Aorta (tissue), 5 donors: Measurements from ENCODE around the gene ZBTB44. TPM values are rescaled to one million over a fixed set of nuclear protein-coding genes. Genes with fewer than 3 reads are reported as not detected.

Experiments used
- ATAC-seq: fragments of 200-7000 bp; cut with Tn5 transposase; one replicate; pipeline ENCODE4 v1.9.1; 2022; ENCODE audit warnings: moderate library complexity; ENCODE audit not compliant: low FRiP score
- DNase-seq, 2 donors: peaks; one replicate each; pipeline ENCODE4 v3.0.0-alpha.2; 2020
- H3K27ac ChIP-seq, 2 donors: one replicate each; pipeline ENCODE4 v1.5.1; 2013; ENCODE audit warnings: low read length in 2 of 2, mild to moderate bottlenecking in 2 of 2, moderate library complexity in 2 of 2, control low read depth in 1 of 2, inconsistent platforms in 1 of 2, low read depth in 1 of 2
- H3K27me3 ChIP-seq, 2 donors: one replicate each; pipeline ENCODE4 v1.6.1; 2013; ENCODE audit warnings: control low read depth in 1 of 2, low read length in 1 of 2, mild to moderate bottlenecking in 1 of 2, moderate library complexity in 1 of 2; ENCODE audit not compliant: insufficient read depth in 2 of 2, control insufficient read depth in 1 of 2
- H3K36me3 ChIP-seq, 2 donors: one replicate each; pipeline ENCODE4 v1.6.1; 2013; ENCODE audit warnings: control low read depth in 1 of 2, low read length in 1 of 2, mild to moderate bottlenecking in 1 of 2; ENCODE audit not compliant: insufficient read depth in 2 of 2, control insufficient read depth in 1 of 2
- H3K4me1 ChIP-seq, 2 donors: one replicate each; pipeline ENCODE4 v1.6.1; 2013; ENCODE audit warnings: low read length in 2 of 2, control low read depth in 1 of 2, mild to moderate bottlenecking in 1 of 2, moderate library complexity in 1 of 2; ENCODE audit not compliant: insufficient read depth in 2 of 2, control insufficient read depth in 1 of 2
- H3K4me3 ChIP-seq, 2 donors: one replicate each; pipeline ENCODE4 v1.5.1; 2013; ENCODE audit warnings: low read length in 2 of 2, control low read depth in 1 of 2, mild to moderate bottlenecking in 1 of 2
- H3K9me3 ChIP-seq: one replicate; pipeline ENCODE4 v1.6.1; 2013; ENCODE audit warnings: mild to moderate bottlenecking, low read length; ENCODE audit not compliant: control insufficient read depth
- WGBS, 2 donors: extraction: QIAGEN DNeasy Blood & Tissue Kit; methylation state at CpG; one replicate each; pipeline ENCODE4 v1.1.7; 2013; 5-methylcytosine and 5-hydroxymethylcytosine counted together
- intact Hi-C, 2 donors: fragments of 100-400 bp; cut with DNase I; formaldehyde crosslinking; loops; one replicate each; pipeline versions ENCODE4 v1.14.2 to v1.15.0; 2022
- polyA plus RNA-seq, 2 donors: library from polyadenylated mRNA; stranded (reverse); fragments of 200-250 nt; gene quantifications; one replicate each; pipeline ENCODE4 v1.2.3, GENCODE V29; 2013
- total RNA-seq, 2 donors: library from RNA; stranded (reverse); fragmentation: NEBNext Ultra II Directional; extraction: Animal tissue kit (Norgen Biotek cat#: 25700); gene quantifications; one replicate each; pipeline ENCODE4 v1.2.1, GENCODE V29; 2021
- donor health status: healthy with polysubstance abuse.
- donor health status: Bipolar disorder and iron deficiency.
- donor health status: DM: no; HTN: no; CAD: no.
- donor health status: DM: no; HTN: no; CAD: no.
- donor health status: DM: yes; HTN: yes; CAD: no.

The ZBTB44 gene
- total and polyA plus RNA-seq, 4 donors, result 8.3 to 50.2 (median 23.2) TPM

GRCh38 chr11:130213143-130213978, 101.4 kb downstream of the ZBTB44 start:
- no peak overlapping the region for H3K4me3 ChIP-seq
- WGBS, 2 donors, result 34 to 35% methylated on average over 28 of the region's 28 CpGs
- no peaks in the 10 kb centered on the region for H3K4me1 ChIP-seq
- no peak overlapping the region for H3K27ac ChIP-seq
- ATAC-seq (peak; percentile 77), DNase-seq (peak in 1 of 2 donors; percentile 91)
- no peaks in the 10 kb centered on the region for H3K27me3 ChIP-seq
- intact Hi-C loops, result loop anchor here (2.0 to 10.0 kb wide), 4 partner anchors 179 to 217 kb away; partner anchors contain the start of gene ADAMTS8 (in 1 of the 2)
- H3K36me3 ChIP-seq, result no peaks in the 10 kb centered on the region
- H3K9me3 ChIP-seq, result no peaks in the 10 kb centered on the region

- intact Hi-C loops, result loop anchor here (2.0 to 10.0 kb wide), 4 partner anchors 180 to 218 kb away; partner anchors contain the start of gene ADAMTS8 (in 1 of the 2)
- peak in 1 of 2 donors; percentile 28 for DNase-seq
- 45 to 50% methylated on average over 11 of the region's 11 CpGs for WGBS, 2 donors
Measured at GRCh38 chr11:130212431-130212961, 102.2 kb downstream of the ZBTB44 start.

GRCh38 chr11:130211781-130212401, 102.8 kb downstream of the ZBTB44 start:
- Histone ChIP-seq H3K27ac (no peak overlapping the region), H3K4me1 (no peaks in the 10 kb centered on the region), H3K27me3 (no peaks in the 10 kb centered on the region), H3K36me3 (no peaks in the 10 kb centered on the region), H3K4me3 (no peak overlapping the region), H3K9me3 (no peaks in the 10 kb centered on the region)
- intact Hi-C loops, result loop anchor here (2.0 to 10.0 kb wide), 4 partner anchors 180 to 219 kb away; partner anchors contain the start of gene ADAMTS8 (in 1 of the 2)
- DNase-seq (peak in 1 of 2 donors; percentile 68), ATAC-seq (no peak)
- WGBS, 2 donors, result 84 to 90% methylated on average over 19 of the region's 19 CpGs

More at GRCh38 chr11:130212431-130212961, 102.2 kb downstream of the ZBTB44 start:
- ATAC-seq, result no peak
- Histone ChIP-seq H3K4me1 (no peaks in the 10 kb centered on the region), H3K36me3 (no peaks in the 10 kb centered on the region), H3K9me3 (no peaks in the 10 kb centered on the region), H3K4me3 (no peak overlapping the region), H3K27ac (no peak overlapping the region), H3K27me3 (no peaks in the 10 kb centered on the region)

- no peak overlapping the region for H3K27ac ChIP-seq
- H3K9me3 ChIP-seq, result no peaks in the 10 kb centered on the region
- DNase-seq (peak in 1 of 2 donors; percentile 17), ATAC-seq (no peak)
- no peaks in the 10 kb centered on the region for H3K27me3 ChIP-seq
- no peaks in the 10 kb centered on the region for H3K4me1 ChIP-seq
- WGBS, 2 donors, result 94% methylated on average over 3 of the region's 3 CpGs
- no peaks in the 10 kb centered on the region for H3K36me3 ChIP-seq
- no peak overlapping the region for H3K4me3 ChIP-seq
- intact Hi-C loops, result loop anchor here (5.0 to 10.0 kb wide), 3 partner anchors 181 to 216 kb away; partner anchors contain the start of gene ADAMTS8 (in 1 of the 2)
Measured at GRCh38 chr11:130211144-130211543, 103.6 kb downstream of the ZBTB44 start.

GRCh38 chr11:130209954-130210854, 104.5 kb downstream of the ZBTB44 start:
- 89 to 90% methylated on average over 22 to 23 of the region's 23 CpGs for WGBS, 2 donors
- ATAC-seq (no peak), DNase-seq (peak in 1 of 2 donors; percentile 44)
- Histone ChIP-seq H3K27me3 (no peaks in the 10 kb centered on the region), H3K36me3 (no peaks in the 10 kb centered on the region), H3K27ac (no peak overlapping the region), H3K9me3 (no peaks in the 10 kb centered on the region), H3K4me1 (no peaks in the 10 kb centered on the region), H3K4me3 (no peak overlapping the region)
- intact Hi-C loops, result loop anchor here (5.0 to 10.0 kb wide), 3 partner anchors 182 to 217 kb away; partner anchors contain the start of gene ADAMTS8 (in 1 of the 2)

GRCh38 chr11:130209128-130209932, 105.4 kb downstream of the ZBTB44 start:
- H3K27me3 ChIP-seq, result no peaks in the 10 kb centered on the region
- H3K4me3 ChIP-seq, result no peak overlapping the region
- H3K27ac ChIP-seq, result no peak overlapping the region
- no peaks in the 10 kb centered on the region for H3K36me3 ChIP-seq
- ATAC-seq (no peak), DNase-seq (no peak)
- intact Hi-C loops, result no loop called here
- no peaks in the 10 kb centered on the region for H3K4me1 ChIP-seq
- H3K9me3 ChIP-seq, result no peaks in the 10 kb centered on the region
- WGBS, 2 donors, result 91% methylated on average over 51 to 53 of the region's 53 CpGs

GRCh38 chr11:130208241-130209127, 106.2 kb downstream of the ZBTB44 start:
- intact Hi-C loops, result no loop called here
- no peaks in the 10 kb centered on the region for H3K27me3 ChIP-seq
- H3K27ac ChIP-seq, result no peak overlapping the region
- no peaks in the 10 kb centered on the region for H3K36me3 ChIP-seq
- WGBS, 2 donors, result 95% methylated on average over 45 of the region's 45 CpGs
- H3K9me3 ChIP-seq, result no peaks in the 10 kb centered on the region
- no peak overlapping the region for H3K4me3 ChIP-seq
- ATAC-seq (no peak), DNase-seq (no peak)
- H3K4me1 ChIP-seq, result no peaks in the 10 kb centered on the region
